Measurements from ENCODE around the gene PPM1K.

Gene PPM1K

GRCh38 chr4:88276952-88277710, 7.2 kb downstream of the PPM1K start:
- no peak for DNase-seq (ENCODE audit: low spot score)

- DNase-seq (ENCODE audit: low spot score): no peak
Measured at GRCh38 chr4:88275949-88276515, 8.3 kb downstream of the PPM1K start.

GRCh38 chr4:88275516-88275915, 8.8 kb downstream of the PPM1K start:
- DNase-seq (ENCODE audit: low spot score): no peak

GRCh38 chr4:88268913-88269312, 15.4 kb downstream of the PPM1K start:
- DNase-seq (ENCODE audit: low spot score): no peak

- no peak for DNase-seq (ENCODE audit: low spot score)
Measured at GRCh38 chr4:88264336-88264735, 20.0 kb downstream of the PPM1K start.

- DNase-seq (ENCODE audit: low spot score): no peak
Measured at GRCh38 chr4:88257726-88258125, 26.6 kb downstream of the PPM1K start.

- no peak for DNase-seq (ENCODE audit: low spot score)
Measured at GRCh38 chr4:88255111-88255510, 29.2 kb downstream of the PPM1K start.

GRCh38 chr4:88251924-88252323, 32.4 kb downstream of the PPM1K start:
- no peak for DNase-seq (ENCODE audit: low spot score)

GRCh38 chr4:88247148-88247547, 37.2 kb downstream of the PPM1K start:
- no peak for DNase-seq (ENCODE audit: low spot score)

- no peak for DNase-seq (ENCODE audit: low spot score)
Measured at GRCh38 chr4:88246600-88246999, 37.8 kb downstream of the PPM1K start.

- no peak for DNase-seq (ENCODE audit: low spot score)
Measured at GRCh38 chr4:88244816-88245579, 39.4 kb downstream of the PPM1K start.

GRCh38 chr4:88244056-88244455, 40.3 kb downstream of the PPM1K start:
- no peak for DNase-seq (ENCODE audit: low spot score)

GRCh38 chr4:88242144-88242543, 42.2 kb downstream of the PPM1K start:
- DNase-seq (ENCODE audit: low spot score): no peak

- DNase-seq (ENCODE audit: low spot score): no peak
Measured at GRCh38 chr4:88240297-88240714, 44.1 kb downstream of the PPM1K start.

GRCh38 chr4:88230969-88231771, 53.2 kb downstream of the PPM1K start:
- DNase-seq (ENCODE audit: low spot score): no peak

GRCh38 chr4:88230461-88230891, 53.9 kb downstream of the PPM1K start:
- DNase-seq (ENCODE audit: low spot score): no peak

- DNase-seq (ENCODE audit: low spot score): no peak
Measured at GRCh38 chr4:88227734-88228133, 56.6 kb downstream of the PPM1K start.

GRCh38 chr4:88226143-88226542, 58.2 kb downstream of the PPM1K start:
- no peak for DNase-seq (ENCODE audit: low spot score)

- no peak for DNase-seq (ENCODE audit: low spot score)
Measured at GRCh38 chr4:88225232-88226105, 58.9 kb downstream of the PPM1K start.

GRCh38 chr4:88223516-88223915, 60.8 kb downstream of the PPM1K start:
- no peak for DNase-seq (ENCODE audit: low spot score)

- DNase-seq (ENCODE audit: low spot score): no peak
Measured at GRCh38 chr4:88219099-88219498, 65.3 kb downstream of the PPM1K start.

All from left forelimb (tissue), 1 donor.